GM13976 (cell line): ENCODE data around the gene FNDC10.

Experiments used
- DNase-seq: peaks from one replicate; pipeline ENCODE4 v3.0.0; 2012; ENCODE audit warnings: low spot score
- CTCF ChIP-seq: IDR thresholded peaks from 2 replicates; pipeline ENCODE4 v1.5.1; 2012; ENCODE audit warnings: borderline replicate concordance, mild to moderate bottlenecking; ENCODE audit not compliant: insufficient read depth; ENCODE audit errors: extremely low read depth, missing control alignments, control extremely low read depth
- in situ Hi-C: fragments of 300-500 bp; cut with MboI; formaldehyde crosslinking; loops from one replicate; pipeline ENCODE4 v1.12.0; 2022; ENCODE audit warnings: low sequenced_read_pairs, mixed read lengths, inconsistent platforms; ENCODE audit not compliant: unreplicated experiment

FNDC10 gene

DNA sequence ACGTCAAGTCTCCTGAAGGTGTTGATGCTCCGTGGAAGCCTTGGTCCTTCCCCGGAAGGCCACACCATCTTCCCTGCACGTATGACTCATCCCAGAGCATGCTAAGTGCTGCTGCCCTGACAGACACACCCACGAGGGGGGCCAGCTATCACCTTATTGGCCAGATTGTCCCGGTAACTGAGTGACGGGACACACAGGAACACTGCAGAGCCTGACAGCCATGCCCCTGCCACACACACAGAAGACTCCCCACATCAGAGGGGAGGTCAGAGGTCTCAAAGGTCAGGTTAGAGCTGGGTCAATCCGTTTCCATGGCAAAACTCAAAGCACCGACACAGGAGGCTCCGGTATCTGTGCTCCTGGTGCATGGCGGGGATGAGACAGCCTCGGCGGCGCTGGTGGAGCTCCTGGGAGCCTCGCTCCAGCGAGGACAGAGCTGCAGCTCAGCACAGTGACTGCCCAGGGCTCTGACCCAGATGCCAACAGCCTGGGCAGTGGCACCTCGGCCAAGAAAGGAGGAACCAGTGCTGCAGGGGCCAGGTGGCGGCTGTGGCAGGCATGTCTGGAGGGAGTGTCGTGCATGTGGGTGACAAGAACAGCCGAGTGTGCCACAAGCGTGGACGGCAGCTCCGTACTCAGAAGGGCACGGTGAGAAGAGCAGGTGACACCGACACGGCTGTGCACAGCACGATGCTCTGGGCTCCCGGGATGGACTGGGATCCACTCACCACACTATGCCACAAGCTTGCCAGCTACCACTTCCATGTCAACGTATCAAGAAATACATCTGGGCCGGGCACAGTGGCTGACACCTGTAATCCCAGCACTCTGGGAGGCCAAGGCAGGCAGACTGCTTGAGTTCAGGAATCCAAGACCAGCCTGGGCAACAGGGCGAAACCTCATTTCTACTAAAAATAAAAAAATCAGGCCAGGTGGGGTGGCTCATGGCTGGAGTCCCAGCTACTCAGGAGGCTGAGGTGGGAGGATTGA is 44.7 kb downstream of the FNDC10 start:
- DNase-seq, result no peak
- in situ Hi-C loops, result no loop called here
- TF ChIP-seq CTCF, result no peak

DNA sequence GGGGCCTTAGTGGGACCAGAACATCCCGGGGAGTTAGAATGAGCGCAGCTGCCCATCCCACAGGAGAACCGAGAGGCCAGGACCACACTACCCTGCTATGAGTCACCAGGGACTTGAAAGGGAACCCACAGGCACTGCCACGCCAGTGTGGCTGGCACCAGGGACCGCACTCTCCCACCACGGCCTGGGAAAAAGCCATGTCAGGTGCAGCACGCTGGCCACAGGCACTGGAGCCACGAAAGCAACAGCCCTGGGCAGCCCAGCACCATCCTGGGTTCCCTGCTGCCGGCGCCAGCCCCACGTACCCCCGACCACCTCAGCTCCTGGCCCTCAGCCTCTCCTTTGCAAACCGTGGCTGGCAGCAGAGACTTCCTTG is 45.4 kb downstream of the FNDC10 start:
- in situ Hi-C loops, result no loop called here
- DNase-seq, result no peak
- TF ChIP-seq CTCF, result no peak

DNA sequence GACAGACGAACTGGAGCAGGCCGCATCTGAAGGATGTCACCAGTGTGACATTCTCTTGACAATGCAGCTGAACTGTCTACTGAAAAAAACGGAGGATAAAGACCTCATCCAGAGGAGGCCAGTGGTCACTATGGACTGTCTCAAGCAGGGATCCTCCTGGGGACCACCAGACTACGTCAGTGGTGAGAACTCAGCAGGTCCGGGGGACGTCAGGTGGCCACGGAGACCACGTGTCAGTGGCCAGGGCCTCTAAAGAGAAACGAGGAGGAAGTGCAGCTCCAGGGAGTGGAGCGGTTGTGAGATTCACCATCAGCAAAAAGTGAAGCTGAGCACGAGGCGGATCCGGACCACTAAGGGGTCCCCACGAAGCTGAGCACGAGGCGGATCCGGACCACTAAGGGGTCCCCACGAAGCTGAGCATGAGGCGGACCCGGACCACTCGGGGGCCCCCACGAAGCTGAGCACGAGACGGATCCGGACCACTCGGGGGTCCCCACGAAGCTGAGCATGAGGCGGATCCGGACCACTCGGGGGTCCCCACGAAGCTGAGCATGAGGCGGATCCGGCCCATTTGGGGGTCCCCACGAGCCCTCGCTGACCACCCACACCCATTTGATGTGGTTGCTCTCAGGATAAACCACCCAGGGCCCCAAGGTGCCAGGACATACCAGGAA is 46.0 kb downstream of the FNDC10 start:
- no peak for DNase-seq
- in situ Hi-C loops, result no loop called here
- no peak for TF ChIP-seq CTCF

- TF ChIP-seq CTCF, result no peak
- in situ Hi-C loops, result no loop called here
- no peak for DNase-seq
These were observed 47.7 kb downstream of the FNDC10 start for GRCh38 chr1:1552263-1552639.

- TF ChIP-seq CTCF, result no peak
- DNase-seq, result no peak
- in situ Hi-C loops, result no loop called here
These were observed 48.2 kb downstream of the FNDC10 start for GRCh38 chr1:1551524-1552262.
